ENCODE results near the gene SUMO4.

GRCh38 chr6:149440735-149441671 lies 40.9 kb downstream of the SUMO4 start:
- TF ChIP-seq CTCF (IDR thresholded peaks at IDR 0.05) (no peak), POLR2A (IDR thresholded peaks at IDR 0.05) (no peak), POLR2AphosphoS5 (IDR thresholded peaks at IDR 0.05) (no peak), EP300 (IDR thresholded peaks at IDR 0.05) (no peak)
